Stimulated activated CD4-positive, alpha-beta T cell treated with anti-CD3 and anti-CD28 coated beads, TNF-alpha, amount 100 ng/mL, for 48 hours (primary cell): ENCODE data around the gene SHC1.

ENCODE experiments used
- DNase-seq, 3 donors: peaks; one replicate each; pipeline ENCODE4 v3.0.0-alpha.2; 2020; ENCODE audit warnings: low read depth in 3 of 3

The SHC1 gene

DNA sequence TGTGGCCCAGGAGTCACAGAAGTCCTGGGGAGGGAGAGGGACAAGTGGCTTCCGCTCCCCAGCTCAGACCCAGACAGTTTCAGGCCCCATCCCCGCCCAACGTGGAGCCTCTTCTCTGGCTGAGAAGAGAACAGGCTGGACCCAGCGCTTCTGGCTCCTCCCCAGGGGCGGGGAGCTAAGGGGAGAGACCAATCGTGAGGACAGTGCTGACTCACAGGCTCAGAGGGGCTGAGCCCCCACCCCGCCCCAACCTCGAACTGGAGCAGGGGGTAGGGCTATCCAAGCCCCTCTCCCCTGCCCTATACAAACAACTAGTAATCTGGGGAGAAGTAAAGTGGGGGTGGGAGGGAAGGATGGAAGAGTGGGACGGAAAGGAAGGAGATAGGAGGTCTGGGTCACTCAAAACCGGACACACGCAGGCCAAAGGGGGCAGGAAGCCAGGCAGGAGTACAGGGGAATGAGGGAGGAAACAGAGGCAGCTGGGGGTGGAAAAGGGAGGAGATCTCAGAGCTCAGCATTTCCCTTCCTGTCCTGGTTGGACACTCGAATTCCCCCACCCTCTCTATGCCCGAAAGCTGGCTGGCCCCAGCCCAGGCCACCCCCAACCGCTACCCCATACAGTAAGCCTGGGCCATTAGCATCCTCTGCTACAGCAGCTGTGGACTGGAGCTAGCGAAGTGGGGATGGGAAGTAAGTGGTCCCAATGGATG is at the start of gene SHC1:
SHC1 (minus strand) TSS at position 117 of the 710 bp plus-strand sequence. CDS start 221 bp downstream, outside the sequence.
- DNase-seq = peak in 1 of 3 donors; percentile 20

- DNase-seq = no peak
Observed at GRCh38 chr1:155019377-155020245, 49.1 kb upstream of the SHC1 start.

GRCh38 chr1:155018617-155019348 is 48.2 kb upstream of the SHC1 start:
- no peak for DNase-seq

DNA sequence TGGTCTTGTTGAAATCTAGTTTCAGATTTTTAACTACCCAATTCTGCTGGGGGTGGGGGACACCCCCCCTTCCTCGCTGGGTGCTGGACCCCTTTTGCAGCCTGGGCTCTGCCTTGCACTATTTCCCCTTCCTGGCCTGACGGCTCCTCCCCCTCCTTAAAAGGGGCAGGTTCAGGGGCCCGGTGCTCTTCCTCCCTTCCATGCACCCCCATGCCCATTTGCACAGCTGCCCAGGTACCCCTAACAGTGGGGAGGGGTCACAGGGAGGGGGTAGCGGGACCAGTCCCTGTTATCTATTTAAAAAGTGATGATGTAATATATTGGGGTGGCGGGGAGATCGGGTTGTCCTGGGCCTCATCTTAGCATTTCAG is 47.4 kb upstream of the SHC1 start:
- no peak for DNase-seq

- peak; percentile 87 to 91 (median 91) for DNase-seq
Observed at GRCh38 chr1:155017041-155017945, 46.7 kb upstream of the SHC1 start.

GRCh38 chr1:155016231-155016831 is 45.8 kb upstream of the SHC1 start:
- DNase-seq = no peak

- DNase-seq = no peak
Observed at GRCh38 chr1:155015527-155016230, 45.1 kb upstream of the SHC1 start.

- DNase-seq = no peak
Observed at GRCh38 chr1:155014709-155015508, 44.4 kb upstream of the SHC1 start.

DNA sequence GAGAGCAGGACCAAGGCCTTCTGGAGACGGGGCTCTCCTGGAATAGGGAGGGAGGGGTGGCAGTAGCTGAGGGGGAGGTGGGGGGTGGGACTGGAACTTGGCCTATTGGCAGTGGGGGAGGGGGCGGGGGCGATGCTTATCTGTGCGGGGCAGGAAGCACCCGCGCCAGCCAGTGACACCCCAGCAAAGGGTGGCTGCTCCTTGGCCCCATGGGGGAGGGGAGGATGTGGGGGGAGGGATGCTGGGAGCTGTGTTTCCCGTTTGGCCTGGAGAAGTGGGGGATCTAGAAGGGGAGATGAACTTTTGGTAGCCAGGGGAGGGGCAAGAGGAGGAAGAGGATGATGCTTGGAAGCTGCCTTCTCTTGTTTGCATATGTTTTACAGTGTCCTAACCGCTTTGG is 43.1 kb upstream of the SHC1 start:
- no peak for DNase-seq

DNA sequence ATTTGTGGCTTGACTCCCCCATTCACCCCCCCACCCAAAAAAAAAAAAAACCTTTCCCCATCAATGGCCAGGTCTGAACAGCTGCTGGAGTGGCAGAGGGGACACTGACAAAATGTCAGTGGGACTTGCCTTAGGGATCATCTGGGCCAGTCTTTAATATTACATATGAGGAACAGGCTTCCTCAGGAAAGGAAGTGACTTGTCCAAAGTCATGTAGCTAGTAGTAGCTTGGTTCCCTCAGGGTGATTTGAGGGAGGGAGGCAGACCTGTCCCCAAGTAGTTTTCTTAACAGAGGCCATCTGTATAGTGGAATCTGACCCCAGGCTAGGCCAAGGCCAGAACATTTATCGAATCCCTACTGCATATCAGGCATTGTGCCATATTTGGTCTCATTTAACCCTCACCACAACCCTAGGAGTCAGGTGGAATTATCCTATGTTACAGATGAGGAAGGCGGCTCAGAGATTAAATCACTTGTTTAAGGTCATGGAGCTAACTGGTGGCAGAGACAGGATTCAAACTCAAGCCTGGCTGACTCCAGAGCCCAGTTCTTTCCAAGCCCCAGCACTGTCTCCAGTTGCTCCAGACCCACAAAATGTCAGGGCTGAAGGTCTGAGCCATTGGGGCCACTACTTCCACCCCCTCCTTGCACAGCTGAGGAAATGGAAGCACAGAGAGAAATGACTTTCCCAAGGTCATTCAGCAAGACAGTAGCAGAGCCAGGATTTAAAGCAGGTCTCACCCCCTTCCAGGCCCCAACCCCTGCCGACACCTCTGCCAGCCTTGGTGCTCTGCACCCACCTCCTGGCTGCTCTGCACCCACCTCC is 42.4 kb upstream of the SHC1 start:
- DNase-seq = no peak

DNA sequence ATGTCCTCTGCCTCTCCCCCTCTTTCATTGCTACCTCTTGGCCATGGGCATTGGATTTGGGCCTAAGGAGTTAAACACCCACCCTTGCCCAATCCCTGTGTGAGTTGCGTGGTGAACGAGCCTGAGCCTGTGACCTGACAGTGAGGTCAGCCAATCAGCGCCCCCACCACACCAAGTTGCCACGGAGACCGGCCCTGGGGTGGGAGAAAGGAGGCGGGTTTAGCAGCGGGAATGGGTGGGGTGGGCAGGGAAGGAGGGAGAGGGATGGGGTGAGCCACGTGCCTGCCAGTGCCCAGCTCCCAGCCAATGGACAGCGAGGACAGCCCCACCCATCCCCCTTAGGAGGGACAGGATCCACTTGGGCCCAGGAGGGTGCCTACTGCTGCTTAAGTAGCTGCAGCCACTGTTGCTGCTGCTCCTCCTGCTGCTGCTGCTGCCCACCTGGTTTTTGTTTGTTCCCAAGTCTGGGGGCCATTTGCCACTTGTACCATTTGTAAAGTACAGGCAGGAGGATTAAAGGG is 41.5 kb upstream of the SHC1 start:
- no peak for DNase-seq

DNA sequence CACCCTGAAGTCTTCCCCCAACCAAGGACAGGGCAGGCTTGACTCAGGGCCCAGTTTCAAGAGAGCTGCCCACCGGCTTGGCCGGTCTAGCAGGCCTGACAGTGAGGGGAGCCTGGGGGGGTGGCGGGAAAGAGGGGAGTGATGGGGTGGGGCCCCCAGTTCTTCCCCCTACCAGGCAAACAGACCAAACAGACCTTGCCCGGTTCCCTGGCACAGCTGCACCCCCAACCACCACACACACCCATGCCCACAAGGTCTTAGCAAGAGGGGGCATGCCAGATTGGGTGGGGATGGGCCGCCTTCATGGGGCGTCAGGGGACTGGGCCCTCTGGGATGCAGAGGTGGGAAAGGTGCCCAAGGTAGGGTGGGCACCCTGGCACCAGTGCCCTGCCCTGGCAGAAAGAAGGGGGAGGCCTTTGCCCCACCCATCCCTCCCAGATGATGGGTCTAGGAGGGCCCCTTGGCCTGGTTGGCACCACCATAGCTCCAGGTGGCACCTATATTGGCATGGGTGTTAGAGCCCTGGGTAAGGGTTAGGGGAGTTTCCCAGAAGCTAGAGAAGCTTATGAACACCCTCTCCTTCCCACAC is 41.0 kb upstream of the SHC1 start:
- no peak for DNase-seq

- no peak for DNase-seq
Observed at GRCh38 chr1:155011004-155011416, 40.5 kb upstream of the SHC1 start.

- DNase-seq = no peak
Observed at GRCh38 chr1:155010211-155010918, 39.8 kb upstream of the SHC1 start.

DNA sequence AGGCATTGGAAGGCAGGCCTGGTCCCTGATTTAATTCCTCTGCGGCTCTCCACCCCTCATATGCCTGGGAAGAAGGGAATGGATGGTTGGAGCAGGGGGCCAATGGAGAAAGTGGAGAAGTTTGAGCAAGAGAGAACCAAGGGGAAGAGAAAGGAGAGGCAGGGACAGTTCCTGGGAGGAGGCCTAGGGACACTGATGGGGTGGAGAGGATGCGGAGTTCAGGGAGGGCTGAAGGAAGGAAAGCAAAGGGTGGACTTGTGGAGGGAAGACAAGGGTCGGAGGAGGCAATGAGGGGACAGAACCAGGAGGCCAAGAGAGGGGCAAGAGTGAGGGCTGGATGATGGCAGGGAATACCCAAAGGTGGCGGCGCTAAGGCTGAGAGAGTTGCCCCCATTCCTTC is 39.2 kb upstream of the SHC1 start:
- DNase-seq = no peak

DNA sequence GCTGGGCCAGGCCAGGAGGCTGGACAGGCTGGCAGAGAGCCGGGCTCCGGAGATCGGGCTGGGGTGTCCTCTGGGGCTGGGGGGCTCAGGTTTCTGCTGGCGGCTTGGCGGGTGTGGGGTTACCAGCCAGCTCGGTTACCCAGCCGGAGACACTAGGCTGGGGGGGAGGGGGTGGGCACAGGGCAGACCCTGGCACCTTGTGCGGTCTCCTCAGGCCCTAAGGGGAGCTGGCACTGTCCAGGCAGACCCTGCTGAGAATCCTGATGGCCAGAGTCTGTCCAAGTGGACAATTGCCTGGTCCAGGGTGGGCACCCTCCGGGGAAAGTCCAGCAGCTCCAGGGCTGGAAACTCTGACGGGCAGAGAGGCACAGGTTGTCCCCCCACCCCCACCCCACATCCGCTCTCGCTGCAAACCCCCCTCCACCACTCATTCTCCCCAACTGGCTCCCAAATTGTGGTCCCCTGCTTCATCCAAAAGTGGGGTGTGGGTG is 38.7 kb upstream of the SHC1 start:
- no peak for DNase-seq
